OCI-LY7 (cell line): Measurements from ENCODE around the gene ZNF212.

Experiments
- CTCF ChIP-seq: fragments of 200-600 bp; sonication (generic); conservative IDR thresholded peaks from 2 replicates; pipeline ENCODE4 v1.5.1; 2014; ENCODE audit warnings: mild to moderate bottlenecking, antibody characterized with exemption, low read length, moderate library complexity, mixed read lengths
- EZH2phosphoT487 ChIP-seq: fragments of 200-600 bp; sonication (generic); IDR thresholded peaks from 2 replicates; pipeline ENCODE4 v1.6.1; 2018; ENCODE audit warnings: low read depth, borderline replicate concordance, mild to moderate bottlenecking, mixed run types, antibody characterized with exemption, low read length, moderate library complexity, mixed read lengths

- TF ChIP-seq CTCF (no peak), EZH2phosphoT487 (no peak)
These were observed 38.9 kb downstream of the ZNF212 start for GRCh38 chr7:149278396-149278795.
